Mesendoderm (in vitro differentiated cells): ENCODE results near the gene DLGAP4.

Experiments
- DNase-seq: peaks from one replicate; pipeline ENCODE4 v3.0.0; 2013
- H2AK5ac ChIP-seq: 2 replicates; pipeline ENCODE4 v1.6.1; 2013; ENCODE audit warnings: low read length, inconsistent platforms
- H2BK120ac ChIP-seq: 2 replicates; pipeline ENCODE4 v1.6.1; 2013; ENCODE audit warnings: low read depth, mild to moderate bottlenecking, low read length, moderate library complexity, mixed read lengths
- H2BK15ac ChIP-seq: replicated peaks from 2 replicates; pipeline ENCODE4 v1.6.1; 2013; ENCODE audit warnings: low read depth, mild to moderate bottlenecking, moderate library complexity
- H2BK5ac ChIP-seq: 2 replicates; pipeline ENCODE4 v1.6.1; 2013; ENCODE audit warnings: low read length, inconsistent platforms
- H3K18ac ChIP-seq: 2 replicates; pipeline ENCODE4 v1.6.1; 2013; ENCODE audit warnings: mild to moderate bottlenecking, low read length, mixed read lengths
- H3K23ac ChIP-seq: one replicate; pipeline ENCODE4 v1.6.1; 2013; ENCODE audit warnings: low read length
- H3K27ac ChIP-seq: 2 replicates; pipeline ENCODE4 v1.5.1; 2013; ENCODE audit warnings: low read depth, mild to moderate bottlenecking, inconsistent platforms, low read length, moderate library complexity
- H3K27me3 ChIP-seq: 2 replicates; pipeline ENCODE4 v1.6.1; 2013; ENCODE audit warnings: low read length, control low read depth, mild to moderate bottlenecking, inconsistent platforms; ENCODE audit not compliant: insufficient read depth, poor library complexity
- H3K36me3 ChIP-seq: 2 replicates; pipeline ENCODE4 v1.6.1; 2013; ENCODE audit warnings: low read length, inconsistent platforms; ENCODE audit not compliant: control insufficient read depth, insufficient read depth
- H3K4ac ChIP-seq: one replicate; pipeline ENCODE4 v1.6.1; 2013; ENCODE audit warnings: low read depth, mild to moderate bottlenecking, low read length, moderate library complexity
- H3K4me1 ChIP-seq: 2 replicates; pipeline ENCODE4 v1.6.1; 2013; ENCODE audit warnings: low read depth, low read length, inconsistent platforms; ENCODE audit not compliant: control insufficient read depth
- H3K4me2 ChIP-seq: 2 replicates; pipeline ENCODE4 v1.6.1; 2013; ENCODE audit warnings: low read length
- H3K4me3 ChIP-seq: 2 replicates; pipeline ENCODE4 v1.5.1; 2013; ENCODE audit warnings: mild to moderate bottlenecking, low read length
- H3K56ac ChIP-seq: one replicate; pipeline ENCODE4 v1.6.1; 2013; ENCODE audit warnings: low read length
- H3K79me1 ChIP-seq: 2 replicates; pipeline ENCODE4 v1.6.1; 2013; ENCODE audit warnings: low read length, inconsistent platforms
- H3K79me2 ChIP-seq: 2 replicates; pipeline ENCODE4 v1.6.1; 2013; ENCODE audit warnings: mild to moderate bottlenecking, low read length; ENCODE audit not compliant: control insufficient read depth, insufficient read depth
- H3K9ac ChIP-seq: 2 replicates; pipeline ENCODE4 v1.6.1; 2013; ENCODE audit warnings: low read length, inconsistent platforms
- H4K5ac ChIP-seq: one replicate; pipeline ENCODE4 v1.6.1; 2013; ENCODE audit warnings: low read length
- H4K8ac ChIP-seq: one replicate; pipeline ENCODE4 v1.6.1; 2013; ENCODE audit warnings: low read depth, mild to moderate bottlenecking, control low read depth, low read length, moderate library complexity
- WGBS: extraction: QIAGEN DNeasy Blood & Tissue Kit; methylation state at CpG from one replicate; pipeline ENCODE4 v1.1.7; 2013; ENCODE audit warnings: low lambda C conversion rate, missing lambda C conversion rate; ENCODE audit not compliant: insufficient coverage; ENCODE audit errors: extremely low coverage; 5-methylcytosine and 5-hydroxymethylcytosine counted together

The DLGAP4 gene

GRCh38 chr20:36407199-36407733 is 101.1 kb downstream of the DLGAP4 start:
- H3K79me1 ChIP-seq: no peaks in the 10 kb centered on the region
- DNase-seq: no peak
- no peaks in the 10 kb centered on the region for H3K27me3 ChIP-seq
- H3K9ac ChIP-seq: no peak overlapping the region
- no peaks in the 10 kb centered on the region for H3K36me3 ChIP-seq
- H3K4me3 ChIP-seq: no peak overlapping the region
- H3K4me1 ChIP-seq: no peaks in the 10 kb centered on the region
- H3K4ac ChIP-seq: no peak overlapping the region
- no peak overlapping the region for H3K18ac ChIP-seq
- H4K8ac ChIP-seq: no peak overlapping the region
- no peaks in the 10 kb centered on the region for H3K79me2 ChIP-seq
- no peak overlapping the region for H3K27ac ChIP-seq
- H4K5ac ChIP-seq: no peak overlapping the region
- H3K23ac ChIP-seq: no peak overlapping the region
- no peak overlapping the region for H3K56ac ChIP-seq
- no peak overlapping the region for H2BK120ac ChIP-seq
- WGBS: no CpG with 5 or more reads among the region's 3 CpGs
- no peak overlapping the region for H2BK15ac ChIP-seq
- no peak overlapping the region for H2BK5ac ChIP-seq
- no peak overlapping the region for H2AK5ac ChIP-seq
- no peak overlapping the region for H3K4me2 ChIP-seq

- no peaks in the 10 kb centered on the region for H3K79me2 ChIP-seq
- no CpG with 5 or more reads among the region's 10 CpGs for WGBS
- no peak overlapping the region for H2BK120ac ChIP-seq
- H3K36me3 ChIP-seq: no peaks in the 10 kb centered on the region
- H3K27ac ChIP-seq: no peak overlapping the region
- no peak overlapping the region for H3K9ac ChIP-seq
- H3K27me3 ChIP-seq: no peaks in the 10 kb centered on the region
- H2AK5ac ChIP-seq: no peak overlapping the region
- H2BK5ac ChIP-seq: no peak overlapping the region
- no peaks in the 10 kb centered on the region for H3K4me1 ChIP-seq
- no peak overlapping the region for H3K18ac ChIP-seq
- no peak overlapping the region for H4K5ac ChIP-seq
- no peaks in the 10 kb centered on the region for H3K79me1 ChIP-seq
- H4K8ac ChIP-seq: no peak overlapping the region
- no peak overlapping the region for H3K4me3 ChIP-seq
- no peak overlapping the region for H3K4me2 ChIP-seq
- no peak overlapping the region for H3K23ac ChIP-seq
- H3K56ac ChIP-seq: no peak overlapping the region
- H3K4ac ChIP-seq: no peak overlapping the region
- H2BK15ac ChIP-seq: no peak overlapping the region
- DNase-seq: no peak
These were observed 102.1 kb downstream of the DLGAP4 start for GRCh38 chr20:36408219-36408618.

- Histone ChIP-seq H2BK5ac (no peak overlapping the region), H3K56ac (no peak overlapping the region), H3K18ac (no peak overlapping the region), H3K23ac (no peak overlapping the region), H4K5ac (no peak overlapping the region), H3K9ac (no peak overlapping the region), H3K4me3 (no peak overlapping the region), H2AK5ac (no peak overlapping the region), H3K4ac (no peak overlapping the region), H2BK120ac (no peak overlapping the region), H3K27ac (no peak overlapping the region), H3K4me2 (no peak overlapping the region), H3K79me2 (no peaks in the 10 kb centered on the region), H4K8ac (no peak overlapping the region), H2BK15ac (no peak overlapping the region), H3K27me3 (no peaks in the 10 kb centered on the region), H3K36me3 (no peaks in the 10 kb centered on the region), H3K79me1 (no peaks in the 10 kb centered on the region), H3K4me1 (no peaks in the 10 kb centered on the region)
- no CpG with 5 or more reads among the region's 7 CpGs for WGBS
- DNase-seq: no peak
These were observed 105.8 kb downstream of the DLGAP4 start for GRCh38 chr20:36411861-36412454.

- H3K79me1 ChIP-seq: no peaks in the 10 kb centered on the region
- H4K8ac ChIP-seq: no peak overlapping the region
- DNase-seq: no peak
- no peak overlapping the region for H3K4me2 ChIP-seq
- no peak overlapping the region for H3K27ac ChIP-seq
- H3K9ac ChIP-seq: no peak overlapping the region
- H2BK15ac ChIP-seq: no peak overlapping the region
- H4K5ac ChIP-seq: no peak overlapping the region
- no peaks in the 10 kb centered on the region for H3K36me3 ChIP-seq
- no peak overlapping the region for H3K4me3 ChIP-seq
- H3K27me3 ChIP-seq: no peaks in the 10 kb centered on the region
- H3K4me1 ChIP-seq: no peaks in the 10 kb centered on the region
- no peak overlapping the region for H2AK5ac ChIP-seq
- H3K18ac ChIP-seq: no peak overlapping the region
- H2BK5ac ChIP-seq: no peak overlapping the region
- H3K4ac ChIP-seq: no peak overlapping the region
- H3K56ac ChIP-seq: no peak overlapping the region
- H3K23ac ChIP-seq: no peak overlapping the region
- no peaks in the 10 kb centered on the region for H3K79me2 ChIP-seq
- H2BK120ac ChIP-seq: no peak overlapping the region
- WGBS: no CpG with 5 or more reads among the region's 3 CpGs
These were observed 109.4 kb downstream of the DLGAP4 start for GRCh38 chr20:36415475-36416002.

GRCh38 chr20:36418711-36419110 is 112.6 kb downstream of the DLGAP4 start:
- H3K36me3 ChIP-seq: no peaks in the 10 kb centered on the region
- H3K79me1 ChIP-seq: no peaks in the 10 kb centered on the region
- H2BK5ac ChIP-seq: no peak overlapping the region
- H3K18ac ChIP-seq: no peak overlapping the region
- no peak overlapping the region for H3K23ac ChIP-seq
- H3K4me1 ChIP-seq: no peaks in the 10 kb centered on the region
- no peak overlapping the region for H3K4me2 ChIP-seq
- H2BK15ac ChIP-seq: no peak overlapping the region
- no peak overlapping the region for H2AK5ac ChIP-seq
- H4K5ac ChIP-seq: no peak overlapping the region
- no peak overlapping the region for H3K4me3 ChIP-seq
- no peak overlapping the region for H3K27ac ChIP-seq
- no peak overlapping the region for H2BK120ac ChIP-seq
- H3K56ac ChIP-seq: no peak overlapping the region
- WGBS: no CpG with 5 or more reads among the region's 7 CpGs
- H3K9ac ChIP-seq: no peak overlapping the region
- DNase-seq: peak; percentile 29
- H3K27me3 ChIP-seq: no peaks in the 10 kb centered on the region
- H4K8ac ChIP-seq: no peak overlapping the region
- no peaks in the 10 kb centered on the region for H3K79me2 ChIP-seq
- H3K4ac ChIP-seq: no peak overlapping the region

GRCh38 chr20:36421641-36422040 is 115.5 kb downstream of the DLGAP4 start:
- no peaks in the 10 kb centered on the region for H3K79me2 ChIP-seq
- no peak overlapping the region for H2BK120ac ChIP-seq
- no peak overlapping the region for H3K27ac ChIP-seq

More at GRCh38 chr20:36421641-36422040, 115.5 kb downstream of the DLGAP4 start:
- Histone ChIP-seq H2AK5ac (no peak overlapping the region), H3K36me3 (no peaks in the 10 kb centered on the region), H3K23ac (no peak overlapping the region), H3K4me2 (no peak overlapping the region), H2BK15ac (no peak overlapping the region), H3K56ac (no peak overlapping the region), H4K5ac (no peak overlapping the region), H3K4ac (no peak overlapping the region), H3K4me3 (no peak overlapping the region), H4K8ac (no peak overlapping the region), H3K4me1 (no peaks in the 10 kb centered on the region), H3K27me3 (no peaks in the 10 kb centered on the region), H3K18ac (no peak overlapping the region), H3K9ac (no peak overlapping the region), H3K79me1 (no peaks in the 10 kb centered on the region), H2BK5ac (no peak overlapping the region)
- WGBS: no CpG with 5 or more reads among the region's 13 CpGs
- DNase-seq: no peak
